ENCODE measurements around the gene FAM9B.
"Not testable (repeated sequence)": the region's sequence is repeated elsewhere in the genome, so short reads cannot be mapped to it uniquely, and the experiment has no call there.

FAM9B gene

DNA sequence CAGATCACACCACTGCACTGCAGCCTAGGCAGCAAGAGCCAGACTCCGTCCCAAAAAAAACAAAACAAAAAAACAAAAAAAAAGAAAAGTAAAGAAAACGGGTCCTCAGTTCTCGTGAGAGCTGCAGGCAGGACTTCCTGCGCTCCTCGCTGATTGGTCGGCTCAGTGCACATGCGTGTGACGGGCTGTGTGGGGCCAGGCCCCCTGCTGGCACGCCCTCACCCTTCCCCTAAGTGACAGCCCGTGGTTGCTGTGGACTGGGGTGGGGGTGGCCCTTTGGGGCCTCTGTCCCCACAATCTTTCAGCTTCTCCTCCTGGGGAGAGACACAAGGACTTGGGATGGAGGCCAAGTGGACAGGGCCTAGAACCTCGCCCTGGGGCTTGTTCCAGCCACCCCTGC lies at the start of gene FAM9B:
Gene FAM9B (minus strand): TSS at position 139 of the 400 bp plus-strand sequence. CDS start 1,141 bp downstream, outside the sequence.
- DNase-seq: no peak
- in situ Hi-C loops (cut with MboI; ENCODE audit: low pct_unique_long_range_greater_than_20kb, low sequenced_read_pairs): no loop called here

DNA sequence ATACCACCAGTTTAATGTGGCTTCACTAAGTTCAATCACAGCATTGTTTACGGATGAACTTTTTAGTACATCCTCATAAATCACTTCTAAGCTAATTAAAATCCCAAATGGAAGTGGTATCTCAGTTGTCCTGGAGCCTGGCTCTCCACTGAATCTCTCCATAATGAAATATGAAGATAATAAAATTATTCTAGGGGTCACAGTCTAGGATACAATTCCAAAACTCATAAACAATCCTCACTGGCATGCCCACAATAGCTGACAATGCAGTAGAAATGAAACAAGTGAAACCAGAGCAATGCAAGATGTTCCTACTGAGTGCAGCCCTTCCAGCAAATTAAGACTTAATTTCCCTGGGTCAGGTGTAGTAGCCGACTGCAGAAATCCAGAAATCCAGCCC lies 47.3 kb upstream of the FAM9B start:
- no peak for DNase-seq
- in situ Hi-C loops (cut with MboI; ENCODE audit: low pct_unique_long_range_greater_than_20kb, low sequenced_read_pairs): no loop called here

DNA sequence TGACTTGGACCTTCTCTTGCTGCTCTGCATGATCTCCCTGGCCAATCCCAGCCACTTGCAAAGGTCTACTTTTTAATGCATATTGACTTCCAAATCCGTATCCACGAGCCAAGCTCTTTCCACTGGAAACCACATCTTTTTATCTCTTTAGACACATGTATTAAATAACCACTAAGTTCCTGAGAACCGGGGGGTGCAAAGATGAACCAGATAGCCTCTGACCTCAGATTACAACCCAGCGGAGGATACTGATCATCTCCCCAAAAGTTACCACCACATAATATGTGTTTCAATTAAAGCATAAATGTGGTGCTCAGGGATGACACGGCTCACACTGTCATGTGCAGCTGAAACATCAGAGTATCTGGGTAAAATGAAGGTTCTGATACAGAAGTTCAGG lies 40.4 kb upstream of the FAM9B start:
- in situ Hi-C loops (cut with MboI; ENCODE audit: low pct_unique_long_range_greater_than_20kb, low sequenced_read_pairs): no loop called here
- DNase-seq: no peak

DNA sequence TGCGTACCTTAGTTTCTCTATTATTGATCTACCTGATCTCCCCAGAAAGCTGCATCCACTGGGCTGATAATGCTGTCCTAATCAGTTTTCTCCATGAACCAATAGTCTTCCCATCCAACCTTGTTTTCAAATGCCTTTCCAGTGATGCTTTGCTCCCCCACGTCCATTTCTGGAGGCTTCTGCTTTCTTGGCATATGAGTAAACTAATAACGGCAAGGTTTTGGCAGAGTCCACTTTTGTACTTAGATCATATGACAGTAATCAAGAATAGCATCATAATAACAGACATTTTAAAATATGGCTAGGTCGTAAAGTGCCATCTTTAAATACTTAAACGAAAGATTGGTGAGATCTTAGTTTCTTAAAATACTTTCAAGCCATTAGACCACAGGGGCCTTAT lies 38.4 kb upstream of the FAM9B start:
- in situ Hi-C loops (cut with MboI; ENCODE audit: low pct_unique_long_range_greater_than_20kb, low sequenced_read_pairs): no loop called here
- DNase-seq: no peak

DNA sequence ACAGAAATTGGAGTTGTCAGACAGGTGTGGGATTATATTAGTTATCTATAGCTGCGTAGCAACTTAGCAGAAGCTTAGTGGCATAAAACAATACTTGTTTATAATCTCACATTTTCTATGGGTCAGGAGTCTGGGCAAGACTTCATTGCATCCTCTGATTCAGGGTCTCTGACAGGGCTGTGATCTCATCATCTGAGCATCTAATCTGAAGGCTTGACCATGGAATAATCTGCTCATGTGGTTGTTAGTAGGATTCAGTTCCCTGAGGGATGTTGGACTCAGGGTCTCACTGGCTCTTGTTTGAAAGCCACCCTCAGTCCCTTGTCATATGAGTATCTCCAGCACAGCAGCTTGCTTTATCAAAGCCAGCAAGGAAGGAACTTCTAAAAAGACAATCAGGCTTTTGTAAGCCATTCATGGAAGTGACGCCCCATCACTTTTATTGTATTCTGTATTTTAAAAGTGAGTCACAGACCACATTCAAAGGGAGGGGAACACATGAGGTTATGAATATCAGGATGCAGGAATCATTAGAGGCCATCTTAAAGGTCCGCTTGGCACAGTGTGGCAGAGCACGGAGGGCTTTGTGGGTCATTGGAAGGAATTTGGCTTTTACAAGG lies 37.2 kb upstream of the FAM9B start:
- in situ Hi-C loops (cut with MboI; ENCODE audit: low pct_unique_long_range_greater_than_20kb, low sequenced_read_pairs): no loop called here
- no peak for DNase-seq

DNA sequence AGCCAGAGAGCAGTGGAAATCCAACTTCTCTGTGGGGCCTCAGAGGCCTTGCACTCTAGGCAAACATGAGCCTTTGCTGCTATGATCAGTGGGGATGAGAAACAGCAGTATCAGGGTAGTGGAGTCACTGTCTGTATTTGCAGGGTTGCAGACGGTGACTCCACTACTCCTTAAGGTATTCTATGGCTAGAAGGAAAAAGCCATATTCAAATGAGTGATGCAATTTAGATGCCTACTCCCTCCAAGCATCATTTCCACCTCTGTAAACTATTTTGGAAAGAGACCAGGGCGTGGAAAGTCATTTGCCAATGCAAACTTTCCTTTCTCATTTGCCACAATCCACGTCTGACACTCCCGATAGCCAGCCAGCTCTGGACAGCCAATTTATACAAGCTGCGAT lies 35.6 kb upstream of the FAM9B start:
- no peak for DNase-seq
- in situ Hi-C loops (cut with MboI; ENCODE audit: low pct_unique_long_range_greater_than_20kb, low sequenced_read_pairs): no loop called here

DNA sequence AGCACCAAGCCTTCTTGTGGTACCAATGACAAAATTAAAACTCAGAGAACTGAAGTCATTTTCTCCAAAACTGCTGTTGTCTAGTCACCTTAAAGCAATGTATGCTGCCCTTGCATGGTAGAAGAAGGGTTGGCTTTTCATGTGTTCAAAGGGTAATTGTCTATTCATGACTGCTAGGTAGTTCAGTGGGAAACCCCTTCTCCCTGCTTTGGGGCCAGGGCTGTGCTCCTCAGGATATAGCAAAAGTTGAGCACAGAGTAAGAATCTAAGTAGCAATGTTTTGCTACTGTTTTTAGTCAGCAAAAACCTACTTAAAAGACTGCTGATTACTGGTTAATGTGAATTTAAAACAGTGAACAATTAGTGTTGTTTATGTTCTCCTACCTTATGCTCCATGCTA lies 30.8 kb upstream of the FAM9B start:
- no peak for DNase-seq
- in situ Hi-C loops (cut with MboI; ENCODE audit: low pct_unique_long_range_greater_than_20kb, low sequenced_read_pairs): no loop called here

DNA sequence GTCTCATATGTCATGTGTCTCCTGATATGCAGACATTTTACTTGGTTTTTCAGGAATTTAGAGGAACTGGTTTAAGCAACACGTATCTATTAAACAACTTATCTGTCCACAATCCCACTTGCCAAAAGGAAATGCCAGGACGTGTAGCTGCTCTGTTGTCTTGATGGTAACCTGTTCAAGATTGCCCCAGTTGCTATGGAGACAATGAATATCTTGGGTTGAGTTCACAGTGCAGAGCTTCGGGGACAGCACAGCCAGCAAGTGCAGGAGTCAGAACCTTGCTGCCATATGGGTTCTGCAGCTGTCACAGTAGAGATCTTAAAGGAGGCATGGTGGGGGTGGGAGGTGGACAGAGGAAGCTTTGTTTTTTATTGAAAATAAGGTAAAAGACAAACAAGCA lies 28.7 kb upstream of the FAM9B start:
- DNase-seq: no peak
- in situ Hi-C loops (cut with MboI; ENCODE audit: low pct_unique_long_range_greater_than_20kb, low sequenced_read_pairs): no loop called here

DNA sequence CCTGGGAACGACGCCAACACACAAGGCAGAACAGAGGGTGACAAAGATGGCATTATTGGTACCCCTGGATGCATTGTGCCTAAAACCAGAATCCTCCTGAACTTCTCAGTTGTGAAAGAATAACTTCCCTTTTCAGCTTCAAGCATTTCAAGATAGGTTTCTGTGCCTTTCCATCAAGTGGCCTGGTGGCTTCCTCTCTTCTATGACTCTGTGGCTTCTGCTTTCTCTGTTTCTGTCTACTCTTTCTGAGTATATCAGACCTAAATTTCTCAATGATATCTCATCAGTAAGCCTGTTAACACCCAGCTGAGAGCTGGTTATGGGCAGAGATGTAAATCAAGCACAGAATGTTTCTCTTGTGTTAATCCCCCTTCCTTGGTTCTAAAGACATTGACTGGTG lies 21.4 kb upstream of the FAM9B start:
- DNase-seq: peak; percentile 55
- in situ Hi-C loops (cut with MboI; ENCODE audit: low pct_unique_long_range_greater_than_20kb, low sequenced_read_pairs): no loop called here

DNA sequence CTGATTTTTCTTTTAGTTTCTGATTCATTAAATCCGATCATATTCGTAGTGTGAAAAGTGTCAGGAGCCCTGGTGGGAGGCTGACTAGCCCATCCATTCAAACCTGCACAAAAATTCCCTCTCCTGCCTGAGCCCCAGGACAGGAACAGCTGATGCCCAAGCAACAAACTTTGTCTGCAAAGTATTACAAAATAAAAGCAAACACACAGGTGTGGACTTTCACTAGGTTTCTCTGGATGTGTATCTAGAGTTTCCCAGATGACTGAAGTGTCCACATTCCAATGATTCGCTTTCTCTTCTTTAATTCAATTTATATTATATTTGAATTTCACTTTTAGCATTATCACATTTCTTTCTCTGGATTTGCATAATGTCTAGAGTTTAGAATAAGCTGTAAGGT lies 18.2 kb upstream of the FAM9B start:
- in situ Hi-C loops (cut with MboI; ENCODE audit: low pct_unique_long_range_greater_than_20kb, low sequenced_read_pairs): no loop called here
- DNase-seq: no peak

DNA sequence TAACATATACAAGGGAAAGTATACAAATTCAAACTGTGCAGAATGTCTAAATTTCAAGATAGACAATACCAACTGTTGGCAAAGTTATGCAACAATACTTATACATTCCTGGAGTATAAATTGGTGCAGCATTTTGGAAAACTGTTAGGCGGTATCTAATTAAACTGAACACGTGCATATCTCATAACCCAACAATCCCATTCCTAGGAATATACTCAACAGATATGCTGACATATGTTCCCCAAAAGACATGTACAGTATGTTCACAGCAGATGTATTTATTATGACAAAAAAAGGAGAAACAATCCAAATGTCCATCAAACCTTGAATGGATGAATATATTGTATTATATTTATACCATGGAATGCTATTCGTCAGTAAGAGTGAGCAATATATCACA lies 16.4 kb upstream of the FAM9B start:
- in situ Hi-C loops (cut with MboI; ENCODE audit: low pct_unique_long_range_greater_than_20kb, low sequenced_read_pairs): no loop called here
- DNase-seq: no peak

DNA sequence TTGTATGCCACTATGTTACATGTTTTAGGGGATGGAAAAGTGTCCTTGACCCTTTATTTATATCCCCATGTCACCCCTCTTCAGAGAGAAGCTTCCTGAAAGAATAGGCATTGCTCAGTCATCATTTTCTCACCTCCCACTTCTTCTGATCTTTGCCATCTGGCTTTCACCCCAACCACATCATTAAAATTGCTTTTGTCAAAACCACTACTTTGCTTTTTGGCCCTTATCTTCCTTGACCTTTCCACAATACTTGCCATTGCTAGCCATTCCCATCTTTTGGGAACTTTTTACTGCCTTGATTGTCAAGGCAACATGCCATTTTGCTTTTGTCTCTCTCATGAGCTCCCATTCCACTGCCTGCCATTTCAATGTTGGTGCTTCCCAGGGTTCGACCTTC lies 14.9 kb upstream of the FAM9B start:
- in situ Hi-C loops (cut with MboI; ENCODE audit: low pct_unique_long_range_greater_than_20kb, low sequenced_read_pairs): no loop called here
- no peak for DNase-seq

DNA sequence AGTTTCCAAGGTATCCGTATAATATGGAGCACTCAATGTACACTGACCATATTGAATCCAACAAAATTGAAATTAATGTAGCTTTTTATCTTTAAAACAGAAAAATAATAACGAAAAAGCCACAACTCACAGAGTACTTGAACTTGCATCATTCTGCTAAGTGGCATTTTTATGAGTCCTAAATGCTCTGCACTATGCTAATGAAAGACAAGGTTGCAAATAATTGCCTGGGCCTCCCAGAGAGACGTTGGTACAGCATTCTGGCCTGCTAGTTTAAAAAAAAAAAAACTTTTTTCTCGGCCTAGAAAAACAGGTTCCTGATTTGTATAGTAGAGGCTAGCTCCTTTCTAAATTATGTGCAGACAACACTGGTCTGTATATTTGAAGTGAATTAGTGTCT lies 4.3 kb upstream of the FAM9B start:
- no peak for DNase-seq
- in situ Hi-C loops (cut with MboI; ENCODE audit: low pct_unique_long_range_greater_than_20kb, low sequenced_read_pairs): no loop called here

DNA sequence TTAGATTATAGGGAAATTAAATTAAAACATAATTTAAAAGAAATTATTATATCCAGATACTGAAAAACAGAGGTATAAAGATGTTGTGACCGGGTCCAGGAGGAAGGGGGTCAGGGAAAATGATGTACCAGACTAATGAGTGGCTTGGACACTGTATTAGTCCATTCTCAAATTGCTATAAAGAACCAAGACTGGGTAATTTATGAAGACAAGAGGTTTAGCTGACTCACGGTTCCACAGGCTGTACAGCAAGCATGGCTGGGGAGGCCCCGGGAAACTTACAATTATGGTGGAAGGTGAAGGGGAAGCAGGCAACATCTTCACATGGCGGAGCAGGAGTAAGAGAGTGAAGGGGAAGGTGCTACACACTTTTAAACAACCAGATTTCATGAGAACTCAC lies 3.4 kb upstream of the FAM9B start:
- DNase-seq: no peak
- in situ Hi-C loops (cut with MboI; ENCODE audit: low pct_unique_long_range_greater_than_20kb, low sequenced_read_pairs): no loop called here

DNA sequence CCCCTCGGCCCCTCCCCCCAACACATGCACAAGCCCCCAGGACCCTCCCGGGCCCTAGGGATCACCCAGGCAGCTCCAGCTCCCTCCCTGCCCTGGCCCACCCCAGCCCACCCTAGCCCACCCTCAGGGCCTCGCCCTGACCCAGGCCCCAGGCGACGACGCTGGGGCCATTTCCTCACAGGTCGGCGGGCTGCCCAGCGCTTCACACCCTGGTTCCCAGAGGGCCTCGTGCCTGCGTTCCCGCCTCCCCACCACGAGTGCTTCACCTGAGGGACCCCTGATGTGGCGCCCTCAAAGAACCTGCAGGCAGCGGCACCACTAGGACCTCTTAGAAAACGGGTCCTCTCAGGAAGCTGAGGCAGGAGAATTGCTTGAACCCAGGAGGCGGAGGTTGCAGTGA lies 341 bp downstream of the FAM9B start:
- in situ Hi-C loops (cut with MboI; ENCODE audit: low pct_unique_long_range_greater_than_20kb, low sequenced_read_pairs): no loop called here

DNA sequence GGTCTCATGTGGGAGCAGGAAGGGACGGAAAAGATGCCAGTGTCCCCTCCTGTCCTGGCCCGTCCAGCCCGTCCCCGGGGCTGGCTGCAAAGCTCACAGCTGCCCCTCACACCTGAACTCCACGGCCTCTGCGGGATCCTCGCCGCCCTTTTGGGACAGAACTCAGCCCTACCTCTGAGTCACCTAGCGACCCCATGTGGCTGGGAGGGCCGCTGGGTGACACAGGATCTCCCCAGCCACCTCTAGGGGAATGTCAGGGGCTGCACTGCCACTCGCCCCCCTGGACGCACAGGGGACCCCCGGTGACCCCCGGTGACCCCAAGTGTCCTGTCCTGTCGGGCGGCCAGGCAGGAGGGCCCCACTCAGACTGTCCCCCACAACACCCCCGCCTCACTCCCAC lies 748 bp downstream of the FAM9B start:
- in situ Hi-C loops (cut with MboI; ENCODE audit: low pct_unique_long_range_greater_than_20kb, low sequenced_read_pairs): no loop called here

More for the DNA sequence above, 341 bp downstream of the FAM9B start:
- DNase-seq: no peak

DNA sequence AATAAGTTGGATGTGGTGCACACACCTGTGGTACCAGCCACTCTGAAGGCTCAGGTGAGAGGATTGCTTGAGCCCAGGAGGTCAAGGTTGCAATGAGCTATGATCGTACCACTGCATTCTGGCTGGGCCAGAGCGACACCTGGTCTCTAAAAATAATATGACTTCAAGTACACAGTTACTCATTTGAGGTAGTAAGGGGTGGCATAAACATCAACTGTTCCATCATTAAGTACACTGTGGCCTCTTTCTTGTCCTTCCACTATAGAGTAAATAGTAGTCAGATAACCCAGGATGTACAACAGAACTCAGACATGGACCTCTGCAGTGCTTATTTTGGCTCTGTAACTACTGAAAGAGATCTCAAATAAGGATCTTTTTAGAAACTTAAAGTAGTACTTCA lies 10.6 kb downstream of the FAM9B start:
- in situ Hi-C loops (cut with MboI; ENCODE audit: low pct_unique_long_range_greater_than_20kb, low sequenced_read_pairs): no loop called here
- DNase-seq: peak; percentile 40

More for the DNA sequence above, 748 bp downstream of the FAM9B start:
- no peak for DNase-seq

DNA sequence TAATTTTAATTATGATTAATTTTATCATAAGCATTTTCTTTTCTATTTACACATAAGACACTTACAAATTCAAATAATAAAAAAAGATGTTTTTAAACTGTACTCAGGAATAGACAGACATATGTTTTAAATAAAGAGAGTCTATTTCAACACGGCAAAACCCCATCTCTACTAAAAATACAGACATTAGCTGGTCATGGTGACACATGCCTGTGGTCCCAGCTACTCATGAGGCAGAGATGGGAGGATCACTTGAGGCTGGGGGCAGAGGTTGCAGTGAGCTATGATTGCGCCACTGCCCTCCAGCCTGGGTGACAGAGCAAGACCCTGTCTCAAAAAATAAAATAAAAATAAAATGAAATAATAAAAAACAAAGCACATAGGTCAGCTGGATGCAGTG lies 14.8 kb downstream of the FAM9B start:
- in situ Hi-C loops (cut with MboI; ENCODE audit: low pct_unique_long_range_greater_than_20kb, low sequenced_read_pairs): no loop called here
- DNase-seq: no peak

DNA sequence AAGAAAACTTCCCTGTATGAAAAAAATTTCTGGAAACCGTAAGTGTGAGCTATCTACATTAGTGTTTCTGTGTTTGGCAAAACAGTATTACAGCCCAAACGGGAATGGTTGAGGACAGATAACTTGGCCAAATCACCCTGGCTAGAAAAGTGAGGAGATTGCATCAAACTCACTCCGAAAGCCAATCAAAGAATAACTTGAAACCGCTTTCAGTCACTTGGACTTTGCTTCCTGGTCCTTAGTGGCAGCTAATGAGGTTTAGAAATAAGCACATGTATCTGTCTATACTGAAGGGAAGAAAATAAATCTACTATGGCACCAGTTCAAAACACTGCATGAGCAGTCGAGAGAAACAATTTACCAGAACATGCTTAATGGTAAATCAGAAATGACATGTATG lies 15.6 kb downstream of the FAM9B start:
- in situ Hi-C loops (cut with MboI; ENCODE audit: low pct_unique_long_range_greater_than_20kb, low sequenced_read_pairs); DNase-seq: not testable (repeated sequence)

DNA sequence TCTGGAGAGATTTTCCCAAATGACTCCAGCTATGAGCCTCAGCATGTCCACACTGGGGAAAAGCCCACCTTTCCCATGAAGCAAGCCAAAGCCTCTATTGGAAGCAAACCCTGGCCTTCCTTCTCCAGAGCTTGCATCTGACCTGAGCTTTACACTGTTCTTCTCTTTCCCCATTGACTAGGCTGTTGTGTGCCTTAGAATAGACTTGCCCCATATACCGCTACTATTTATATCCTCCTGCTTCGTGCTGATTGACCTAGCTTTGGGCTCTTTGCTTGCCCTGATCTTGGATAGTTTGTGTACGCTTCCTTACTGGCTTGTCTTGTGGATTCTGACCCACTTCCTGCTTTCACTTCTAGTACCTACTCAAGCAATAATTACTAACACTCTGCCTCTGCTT lies 30.9 kb downstream of the FAM9B start:
- no peak for DNase-seq
- in situ Hi-C loops (cut with MboI; ENCODE audit: low pct_unique_long_range_greater_than_20kb, low sequenced_read_pairs): no loop called here

DNA sequence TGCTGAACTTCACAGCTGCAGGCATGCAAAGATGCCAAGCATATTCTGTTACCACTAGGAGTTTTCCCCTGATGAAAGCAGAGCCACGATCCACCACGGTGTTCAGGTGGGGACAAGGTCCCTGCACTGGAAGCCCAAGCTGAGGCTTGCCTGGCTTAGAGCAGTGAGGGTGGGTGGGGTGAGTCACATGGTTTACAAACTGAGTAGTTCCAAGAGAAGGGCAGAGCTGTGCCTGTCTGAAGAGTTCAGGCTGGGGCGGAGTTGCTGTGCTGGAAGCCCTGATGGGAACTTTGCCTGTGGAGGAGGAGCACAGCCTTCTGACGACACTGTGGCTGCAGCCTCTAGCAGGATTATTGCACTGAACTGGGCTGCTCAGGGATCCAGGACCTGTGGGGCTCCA lies 45.5 kb downstream of the FAM9B start:
- in situ Hi-C loops (cut with MboI; ENCODE audit: low pct_unique_long_range_greater_than_20kb, low sequenced_read_pairs): no loop called here
- DNase-seq: no peak

All from KBM-7 (cell line).